GM12891 (cell line): Measurements from ENCODE around the gene SECTM1.

Source experiments
- PAX5 ChIP-seq: IDR thresholded peaks from 2 replicates; pipeline ENCODE4 v1.6.1; 2011; ENCODE audit warnings: low read length, moderate library complexity, mild to moderate bottlenecking; ENCODE audit not compliant: insufficient read depth, severe bottlenecking
- POLR2A ChIP-seq: IDR thresholded peaks from 2 replicates; pipeline ENCODE4 v1.6.1; 2011; ENCODE audit warnings: low read depth, low read length, control low read depth
- POLR2AphosphoS5 ChIP-seq: IDR thresholded peaks from 2 replicates; pipeline ENCODE4 v1.6.1; 2011; ENCODE audit warnings: low read depth, low read length, control low read depth
- POU2F2 ChIP-seq: IDR thresholded peaks from 2 replicates; pipeline ENCODE4 v1.6.1; 2011; ENCODE audit warnings: low read depth, mild to moderate bottlenecking, control low read depth, low read length, moderate library complexity
- SPI1 ChIP-seq: IDR thresholded peaks from 2 replicates; pipeline ENCODE4 v1.6.1; 2011; ENCODE audit warnings: low read depth, low read length, control low read depth
- TAF1 ChIP-seq: IDR thresholded peaks from 2 replicates; pipeline ENCODE4 v1.6.1; 2011; ENCODE audit warnings: low read depth, low read length, control low read depth

DNA sequence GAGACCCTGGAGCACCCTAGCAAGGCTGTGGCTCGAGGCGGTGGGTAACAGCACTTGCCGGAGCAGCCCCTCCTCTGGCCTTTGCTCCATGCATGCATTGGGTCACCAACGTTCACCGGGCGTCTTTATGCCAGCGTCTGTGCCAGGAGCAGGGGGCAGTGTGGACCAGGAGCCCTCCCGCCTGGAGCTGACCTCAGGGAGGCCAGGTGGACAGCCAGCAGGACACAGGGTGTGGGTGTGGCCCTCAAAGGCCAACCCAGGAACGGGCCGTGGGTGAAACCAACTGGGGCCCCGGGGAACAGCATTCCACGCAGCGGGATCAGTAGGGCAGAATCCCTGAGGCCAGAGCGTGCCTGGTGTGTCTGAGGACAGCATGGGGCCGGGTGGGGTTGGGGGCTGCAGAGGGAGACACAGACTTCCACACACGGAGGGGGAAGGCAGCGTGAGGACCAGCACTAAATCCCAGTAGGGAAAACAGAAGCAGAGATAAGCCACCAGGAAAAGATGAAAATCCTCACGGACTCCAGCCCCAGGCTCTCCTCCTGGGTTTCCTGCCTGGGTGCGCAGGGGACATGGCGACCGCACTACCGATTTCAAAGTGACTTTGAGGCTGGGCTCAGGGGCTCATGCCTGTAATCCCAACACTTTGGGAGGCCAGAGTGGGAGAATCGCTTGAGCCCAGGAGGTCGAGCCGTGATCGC, 13.3 kb downstream of the SECTM1 start:
- TF ChIP-seq POLR2AphosphoS5 (no peak), POLR2A (no peak), TAF1 (no peak), SPI1 (no peak), PAX5 (no peak), POU2F2 (no peak)
